Left renal pelvis (tissue), 4 donors: ENCODE results near the gene ZAR1L. TPM values are rescaled to one million over a fixed set of nuclear protein-coding genes. Genes with fewer than 3 reads are reported as not detected.
"Not testable (repeated sequence)": the region's sequence is repeated elsewhere in the genome, so short reads cannot be mapped to it uniquely, and the experiment has no call there.

Source experiments
- DNase-seq, 4 donors: peaks; one replicate each; pipeline ENCODE4 v3.0.0-alpha.2; 2013; ENCODE audit warnings: low read depth in 4 of 4, low spot score in 3 of 4
- polyA plus RNA-seq, 4 donors: library from polyadenylated mRNA; unstranded; fragments of 120-200 nt; gene quantifications; one replicate each; pipeline ENCODE4 v1.2.1, GENCODE V29; 2013; ENCODE audit not compliant: insufficient read length in 4 of 4

ZAR1L gene, protein sequence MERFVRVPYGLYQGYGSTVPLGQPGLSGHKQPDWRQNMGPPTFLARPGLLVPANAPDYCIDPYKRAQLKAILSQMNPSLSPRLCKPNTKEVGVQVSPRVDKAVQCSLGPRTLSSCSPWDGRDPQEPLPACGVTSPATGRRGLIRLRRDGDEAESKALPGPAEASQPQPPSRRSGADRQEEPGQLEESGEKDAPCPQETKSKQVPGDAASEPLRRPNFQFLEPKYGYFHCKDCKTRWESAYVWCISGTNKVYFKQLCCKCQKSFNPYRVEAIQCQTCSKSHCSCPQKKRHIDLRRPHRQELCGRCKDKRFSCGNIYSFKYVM
- polyA plus RNA-seq = not detected

DNA sequence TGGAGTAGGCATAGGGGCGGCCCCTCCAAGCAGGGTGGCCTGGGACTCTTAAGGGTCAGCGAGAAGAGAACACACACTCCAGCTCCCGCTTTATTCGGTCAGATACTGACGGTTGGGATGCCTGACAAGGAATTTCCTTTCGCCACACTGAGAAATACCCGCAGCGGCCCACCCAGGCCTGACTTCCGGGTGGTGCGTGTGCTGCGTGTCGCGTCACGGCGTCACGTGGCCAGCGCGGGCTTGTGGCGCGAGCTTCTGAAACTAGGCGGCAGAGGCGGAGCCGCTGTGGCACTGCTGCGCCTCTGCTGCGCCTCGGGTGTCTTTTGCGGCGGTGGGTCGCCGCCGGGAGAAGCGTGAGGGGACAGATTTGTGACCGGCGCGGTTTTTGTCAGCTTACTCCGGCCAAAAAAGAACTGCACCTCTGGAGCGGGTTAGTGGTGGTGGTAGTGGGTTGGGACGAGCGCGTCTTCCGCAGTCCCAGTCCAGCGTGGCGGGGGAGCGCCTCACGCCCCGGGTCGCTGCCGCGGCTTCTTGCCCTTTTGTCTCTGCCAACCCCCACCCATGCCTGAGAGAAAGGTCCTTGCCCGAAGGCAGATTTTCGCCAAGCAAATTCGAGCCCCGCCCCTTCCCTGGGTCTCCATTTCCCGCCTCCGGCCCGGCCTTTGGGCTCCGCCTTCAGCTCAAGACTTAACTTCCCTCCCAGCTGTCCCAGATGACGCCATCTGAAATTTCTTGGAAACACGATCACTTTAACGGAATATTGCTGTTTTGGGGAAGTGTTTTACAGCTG lies at the start of gene ZAR1L, which contains the start of gene BRCA2:
Gene ZAR1L, minus strand, starts transcription at position 126 of the 790 bp plus-strand sequence. CDS start 3,438 bp downstream, outside the sequence.
Gene BRCA2, plus strand, starts transcription at position 271 of the 790 bp plus-strand sequence. CDS start 953 bp downstream, outside the sequence.
- peak; percentile 67 to 81 (median 78) for DNase-seq

GRCh38 chr13:32362574-32362973 lies 47.4 kb upstream of the ZAR1L start:
- no peak for DNase-seq

DNA sequence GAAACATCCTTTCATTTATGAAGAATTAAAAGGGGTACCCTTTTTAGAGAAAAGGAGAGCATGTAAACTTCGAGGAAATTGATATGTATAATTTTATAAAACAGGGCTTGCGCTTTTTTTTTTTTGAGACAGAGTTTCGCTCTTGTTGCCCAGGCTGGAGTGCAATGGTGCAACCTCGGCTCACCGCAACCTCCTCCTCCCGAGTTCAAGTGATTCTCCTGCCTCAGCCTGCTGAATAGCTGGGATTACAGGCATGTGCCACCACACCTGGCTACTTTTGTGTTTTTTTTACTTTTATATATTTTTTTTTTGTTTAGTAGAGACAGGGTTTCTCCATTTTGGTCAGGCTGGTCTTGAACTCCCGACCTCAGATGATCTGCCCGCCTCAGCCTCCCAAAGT lies 40.8 kb upstream of the ZAR1L start:
- not testable (repeated sequence) for DNase-seq

DNA sequence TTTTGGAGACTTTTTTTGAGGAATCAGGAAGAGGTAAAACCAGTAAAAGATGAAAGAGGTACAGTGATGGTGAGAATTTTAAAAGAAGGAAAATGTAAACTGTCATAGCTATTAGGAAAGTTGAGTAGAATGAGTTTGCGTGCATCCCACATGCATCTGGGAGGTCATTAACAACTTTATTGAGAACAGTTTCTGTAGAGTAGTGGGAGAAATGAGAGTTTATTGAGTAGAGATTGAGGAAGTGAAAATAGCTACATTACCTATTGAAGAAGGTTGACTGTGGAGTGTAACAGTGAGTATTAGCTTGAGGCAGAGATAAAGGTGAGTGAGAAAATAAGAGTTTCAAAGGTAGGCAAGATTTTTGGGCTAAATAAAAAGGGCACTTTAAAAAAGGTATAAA lies 38.9 kb upstream of the ZAR1L start:
- no peak for DNase-seq

DNA sequence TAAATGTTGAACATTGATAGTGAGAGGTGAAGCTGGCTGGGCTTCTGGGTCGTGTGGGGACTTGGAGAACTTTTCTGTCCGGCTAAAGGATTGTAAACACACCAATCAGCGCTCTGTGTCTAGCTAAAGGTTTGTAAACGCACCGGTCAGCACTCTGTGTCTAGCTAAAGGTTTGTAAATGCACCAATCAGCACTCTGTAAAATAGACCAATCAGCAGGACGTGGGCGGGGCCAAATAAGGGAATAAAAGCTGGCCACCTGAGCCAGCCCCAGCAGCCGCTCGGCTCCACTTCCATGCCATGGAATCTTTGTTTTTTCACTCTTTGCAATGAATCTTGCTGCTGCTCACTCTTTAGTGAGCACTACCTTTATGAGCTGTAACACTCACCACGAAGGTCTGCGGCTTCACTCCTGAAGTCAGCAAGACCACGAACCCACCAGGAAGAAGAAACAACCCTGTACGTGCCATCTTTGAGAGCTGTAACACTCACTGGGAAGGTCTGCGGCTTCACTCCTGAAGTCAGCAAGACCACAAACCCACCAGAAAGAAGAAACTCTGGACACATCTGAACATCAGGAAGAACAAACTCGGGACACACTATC lies 35.8 kb upstream of the ZAR1L start:
- DNase-seq = not testable (repeated sequence)

GRCh38 chr13:32347651-32348050 lies 32.5 kb upstream of the ZAR1L start:
- no peak for DNase-seq

DNA sequence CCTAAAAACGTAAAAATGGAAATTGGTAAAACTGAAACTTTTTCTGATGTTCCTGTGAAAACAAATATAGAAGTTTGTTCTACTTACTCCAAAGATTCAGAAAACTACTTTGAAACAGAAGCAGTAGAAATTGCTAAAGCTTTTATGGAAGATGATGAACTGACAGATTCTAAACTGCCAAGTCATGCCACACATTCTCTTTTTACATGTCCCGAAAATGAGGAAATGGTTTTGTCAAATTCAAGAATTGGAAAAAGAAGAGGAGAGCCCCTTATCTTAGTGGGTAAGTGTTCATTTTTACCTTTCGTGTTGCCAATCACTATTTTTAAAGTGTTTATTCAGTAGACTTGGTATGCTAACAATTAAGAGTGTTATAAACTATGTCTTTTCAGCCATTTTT lies 25.8 kb upstream of the ZAR1L start:
- no peak for DNase-seq

DNA sequence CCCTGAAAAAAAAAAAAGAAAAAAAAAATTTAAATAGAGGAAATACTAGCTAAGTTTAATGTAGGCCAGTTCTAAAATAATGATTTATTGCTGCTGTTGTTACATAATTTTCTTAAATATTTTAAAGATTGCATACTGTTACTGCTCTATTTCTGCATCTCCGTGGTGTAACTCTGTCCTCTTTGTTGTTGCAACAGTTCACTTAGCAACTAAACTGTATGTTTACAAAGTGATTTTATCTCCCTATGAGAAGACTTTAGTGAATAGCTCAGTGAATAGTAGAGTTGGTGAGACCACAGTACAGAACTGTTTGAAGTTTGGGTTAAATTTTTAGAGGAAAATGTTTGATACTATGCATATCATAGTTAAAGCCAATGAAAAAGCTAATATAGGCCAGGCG lies 19.5 kb upstream of the ZAR1L start:
- no peak for DNase-seq

DNA sequence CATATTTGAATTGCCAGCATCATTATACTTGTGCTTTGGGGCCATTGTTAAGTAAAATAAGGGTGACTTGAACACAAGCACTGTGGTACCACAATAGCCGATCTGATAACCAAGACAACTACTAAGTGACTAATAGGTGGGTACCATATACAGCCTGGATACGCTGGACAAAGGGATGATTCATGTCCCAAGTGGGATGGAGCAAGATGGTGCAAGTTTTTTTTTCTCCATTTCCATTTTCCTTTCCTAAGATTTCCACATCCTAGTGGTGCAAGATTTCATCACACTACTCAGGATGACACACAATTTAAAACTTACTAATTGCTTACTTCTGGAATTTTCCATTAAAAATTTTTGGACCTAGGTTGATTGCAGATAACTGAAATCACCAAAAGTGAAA lies 15.3 kb upstream of the ZAR1L start:
- no peak for DNase-seq

DNA sequence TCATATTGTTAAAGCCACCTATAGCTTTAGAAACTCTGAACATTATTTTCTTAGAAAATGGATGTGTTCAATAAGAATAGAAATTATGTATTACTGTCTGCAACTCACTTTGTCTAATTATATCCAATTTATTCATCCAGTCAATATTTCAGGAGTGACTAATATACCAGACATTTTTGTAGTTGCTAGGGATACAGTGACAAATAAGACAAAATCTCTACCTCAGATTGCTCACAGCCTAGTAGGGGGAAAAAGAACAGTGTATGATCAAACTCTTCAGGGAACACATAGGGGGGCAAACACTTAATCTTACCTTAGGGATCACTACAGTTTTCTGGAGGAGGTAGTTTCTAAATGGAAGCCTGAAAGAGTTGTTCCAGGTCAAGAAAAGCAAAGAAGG lies 8.7 kb upstream of the ZAR1L start:
- DNase-seq = no peak

GRCh38 chr13:32320528-32320927 lies 5.4 kb upstream of the ZAR1L start:
- no peak for DNase-seq

DNA sequence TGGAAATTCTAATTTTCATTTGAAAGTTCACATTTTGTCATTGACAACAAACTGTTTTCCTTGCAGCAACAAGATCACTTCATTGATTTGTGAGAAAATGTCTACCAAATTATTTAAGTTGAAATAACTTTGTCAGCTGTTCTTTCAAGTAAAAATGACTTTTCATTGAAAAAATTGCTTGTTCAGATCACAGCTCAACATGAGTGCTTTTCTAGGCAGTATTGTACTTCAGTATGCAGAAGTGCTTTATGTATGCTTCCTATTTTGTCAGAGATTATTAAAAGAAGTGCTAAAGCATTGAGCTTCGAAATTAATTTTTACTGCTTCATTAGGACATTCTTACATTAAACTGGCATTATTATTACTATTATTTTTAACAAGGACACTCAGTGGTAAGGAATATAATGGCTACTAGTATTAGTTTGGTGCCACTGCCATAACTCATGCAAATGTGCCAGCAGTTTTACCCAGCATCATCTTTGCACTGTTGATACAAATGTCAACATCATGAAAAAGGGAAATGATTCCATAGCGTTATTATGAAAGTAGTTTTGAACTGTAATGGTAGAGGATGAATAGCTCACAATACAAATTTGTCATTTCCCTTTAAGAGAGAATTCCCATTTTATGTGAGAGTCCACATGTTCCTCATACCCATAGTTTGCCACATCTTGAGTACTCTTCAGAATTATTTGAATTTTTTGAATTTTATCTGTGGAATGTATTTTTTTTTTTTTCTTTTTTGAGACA lies 2.7 kb upstream of the ZAR1L start:
- DNase-seq = no peak

DNA sequence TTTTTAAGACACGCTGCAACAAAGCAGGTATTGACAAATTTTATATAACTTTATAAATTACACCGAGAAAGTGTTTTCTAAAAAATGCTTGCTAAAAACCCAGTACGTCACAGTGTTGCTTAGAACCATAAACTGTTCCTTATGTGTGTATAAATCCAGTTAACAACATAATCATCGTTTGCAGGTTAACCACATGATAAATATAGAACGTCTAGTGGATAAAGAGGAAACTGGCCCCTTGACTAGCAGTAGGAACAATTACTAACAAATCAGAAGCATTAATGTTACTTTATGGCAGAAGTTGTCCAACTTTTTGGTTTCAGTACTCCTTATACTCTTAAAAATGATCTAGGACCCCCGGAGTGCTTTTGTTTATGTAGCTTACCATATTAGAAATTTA lies 1.3 kb upstream of the ZAR1L start:
- DNase-seq = no peak

- peak in 1 of 4 donors; percentile 66 for DNase-seq
Observed at GRCh38 chr13:32316028-32316339, 821 bp upstream of the ZAR1L start.

DNA sequence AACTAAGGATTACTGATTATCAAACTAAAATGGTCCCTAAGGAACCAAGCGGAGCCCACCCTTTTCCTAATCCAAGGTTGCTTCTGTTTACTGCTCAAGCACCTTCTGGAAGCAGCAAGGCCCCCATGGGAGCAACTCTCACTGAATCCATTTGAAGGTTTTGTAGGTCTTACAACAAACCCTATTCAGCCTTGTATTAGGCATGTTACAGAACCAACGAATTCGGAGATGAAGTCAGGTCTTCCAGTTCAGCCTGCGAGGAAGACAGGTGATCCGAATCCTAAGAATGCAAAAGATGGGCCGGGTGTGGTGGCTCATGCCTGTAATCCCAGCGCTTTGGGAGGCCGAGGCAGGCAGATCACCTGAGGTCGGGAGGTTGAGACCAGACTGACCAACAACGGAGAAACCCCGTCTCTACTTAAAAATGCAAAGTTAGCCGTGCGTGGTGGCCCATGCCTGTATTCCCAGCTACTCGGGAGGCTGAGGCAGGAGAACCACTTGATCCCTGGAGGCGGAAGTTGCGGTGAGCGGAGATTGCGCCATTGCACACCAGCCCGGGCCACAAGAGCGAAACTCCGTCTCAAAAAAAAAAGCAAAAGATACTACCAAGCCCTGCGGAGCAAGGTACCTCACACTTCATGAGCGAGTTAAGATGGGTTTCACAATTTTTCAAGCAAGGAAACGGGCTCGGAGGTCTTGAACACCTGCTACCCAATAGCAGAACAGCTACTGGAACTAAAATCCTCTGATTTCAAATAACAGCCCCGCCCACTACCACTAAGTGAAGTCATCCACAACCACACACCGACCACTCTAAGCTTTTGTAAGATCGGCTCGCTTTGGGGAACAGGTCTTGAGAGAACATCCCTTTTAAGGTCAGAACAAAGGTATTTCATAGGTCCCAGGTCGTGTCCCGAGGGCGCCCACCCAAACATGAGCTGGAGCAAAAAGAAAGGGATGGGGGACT lies 609 bp downstream of the ZAR1L start:
- peak; percentile 23 to 43 (median 33) for DNase-seq

- DNase-seq = no peak
Observed at GRCh38 chr13:32311188-32311897, 3.8 kb downstream of the ZAR1L start.

DNA sequence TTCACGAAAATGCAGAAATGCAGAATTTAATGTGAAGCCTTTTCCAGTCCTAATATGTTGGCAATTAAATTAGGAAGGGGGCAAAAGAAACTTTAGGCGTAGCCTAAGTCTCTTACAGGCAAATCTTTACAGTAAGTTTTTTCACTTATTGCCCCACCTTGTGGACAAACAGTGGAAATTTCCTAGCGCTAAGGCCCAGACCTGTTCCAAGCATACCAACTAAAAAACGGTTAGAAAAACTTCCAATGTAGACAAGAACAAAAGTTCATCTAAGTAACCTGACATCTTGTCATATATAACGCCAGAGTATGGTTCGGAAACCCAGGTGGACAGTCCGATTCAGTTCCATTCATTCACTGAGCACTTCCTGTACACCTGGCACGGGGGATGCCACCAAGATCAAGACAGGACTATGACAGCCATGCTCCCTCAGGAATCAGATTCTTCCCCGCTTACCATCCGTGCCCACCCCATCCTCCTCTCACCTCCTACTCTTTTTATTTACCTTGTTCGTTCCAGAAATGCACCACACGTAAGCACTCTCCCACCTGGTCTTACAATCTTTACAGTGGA lies 4.9 kb downstream of the ZAR1L start:
- peak; percentile 31 to 40 (median 34) for DNase-seq

DNA sequence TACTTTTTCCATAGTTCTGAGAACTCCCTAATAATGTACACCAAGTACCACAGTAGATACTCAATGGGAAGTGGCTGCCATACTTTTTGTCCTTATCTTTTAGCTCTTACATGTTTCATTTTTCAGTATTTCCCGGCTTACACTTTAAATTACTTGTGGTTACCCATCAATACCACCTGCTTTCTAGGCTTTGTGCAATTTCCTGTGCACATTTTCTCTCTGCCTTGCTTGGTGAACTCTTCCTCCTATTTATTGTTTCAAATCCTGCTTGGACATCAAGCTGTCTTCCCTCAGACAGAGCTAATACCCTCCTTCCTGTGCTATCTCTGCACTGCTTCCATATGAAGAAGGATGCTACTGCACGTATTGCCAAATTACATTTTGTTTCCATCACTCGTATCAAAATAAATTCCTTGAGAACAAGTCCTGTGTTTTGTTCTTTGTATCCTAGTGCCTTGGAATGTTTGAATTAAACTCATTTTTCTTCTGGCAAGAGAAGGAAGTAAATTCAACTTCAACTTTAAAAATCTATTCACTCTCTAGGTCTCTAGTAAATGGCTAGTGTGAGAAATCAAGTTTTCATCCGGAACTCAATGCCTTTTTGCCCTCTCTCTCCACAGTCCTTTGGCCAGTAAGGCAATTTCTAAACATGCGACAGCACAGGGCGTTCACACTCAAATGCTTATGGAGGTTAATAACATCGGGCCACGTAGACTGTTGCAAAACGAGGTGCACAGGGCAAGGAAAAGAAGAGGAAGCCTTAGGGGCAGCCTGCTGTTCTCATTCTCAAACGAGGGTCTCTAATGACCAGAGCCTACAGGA lies 5.6 kb downstream of the ZAR1L start:
- no peak for DNase-seq
